ENCODE data around the gene TMEM175.
"Not testable (repeated sequence)": the region's sequence is repeated elsewhere in the genome, so short reads cannot be mapped to it uniquely, and the experiment has no call there.

Gene TMEM175

DNA sequence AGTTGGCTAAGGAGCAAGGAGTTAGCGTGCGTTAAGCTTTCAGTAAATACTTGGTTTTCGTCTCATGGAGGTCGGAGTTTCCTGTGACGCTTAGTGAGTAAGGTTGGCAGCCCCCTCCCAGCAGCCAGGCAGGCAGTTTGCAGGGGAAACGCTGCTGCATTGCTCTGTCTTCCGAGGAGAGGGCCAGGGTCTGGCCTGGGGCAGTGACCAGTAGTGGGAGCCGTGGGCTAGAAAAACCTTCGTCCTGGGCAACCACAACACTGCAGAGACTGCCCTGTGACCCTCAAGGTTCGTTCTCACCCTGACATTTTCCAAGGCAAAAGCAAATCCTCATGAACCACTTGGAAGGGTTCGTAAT, 432 bp downstream of the TMEM175 start:
- Histone ChIP-seq H3K4me1 (peaks cover 3% of the 10 kb centered on the region), H3K27me3 (ENCODE audit: control insufficient read depth, insufficient read depth, low read length) (no peaks in the 10 kb centered on the region), H3K79me2 (peaks cover 5% of the 10 kb centered on the region), H3K36me3 (ENCODE audit: control insufficient read depth, insufficient read depth, low read length) (no peaks in the 10 kb centered on the region), H3K9ac (no peak overlapping the region), H3K27ac (peak overlapping the region; percentile 37), H2AFZ (peak overlapping the region; percentile 86), H3K4me2 (ENCODE audit: low read length) (peak overlapping the region; percentile 97), H3K9me3 (ENCODE audit: control insufficient read depth, low read length) (no peaks in the 10 kb centered on the region), H3K4me3 (ENCODE audit: low read depth, low read length) (peak overlapping the region; percentile 86)
- TF ChIP-seq, protein P1, sequence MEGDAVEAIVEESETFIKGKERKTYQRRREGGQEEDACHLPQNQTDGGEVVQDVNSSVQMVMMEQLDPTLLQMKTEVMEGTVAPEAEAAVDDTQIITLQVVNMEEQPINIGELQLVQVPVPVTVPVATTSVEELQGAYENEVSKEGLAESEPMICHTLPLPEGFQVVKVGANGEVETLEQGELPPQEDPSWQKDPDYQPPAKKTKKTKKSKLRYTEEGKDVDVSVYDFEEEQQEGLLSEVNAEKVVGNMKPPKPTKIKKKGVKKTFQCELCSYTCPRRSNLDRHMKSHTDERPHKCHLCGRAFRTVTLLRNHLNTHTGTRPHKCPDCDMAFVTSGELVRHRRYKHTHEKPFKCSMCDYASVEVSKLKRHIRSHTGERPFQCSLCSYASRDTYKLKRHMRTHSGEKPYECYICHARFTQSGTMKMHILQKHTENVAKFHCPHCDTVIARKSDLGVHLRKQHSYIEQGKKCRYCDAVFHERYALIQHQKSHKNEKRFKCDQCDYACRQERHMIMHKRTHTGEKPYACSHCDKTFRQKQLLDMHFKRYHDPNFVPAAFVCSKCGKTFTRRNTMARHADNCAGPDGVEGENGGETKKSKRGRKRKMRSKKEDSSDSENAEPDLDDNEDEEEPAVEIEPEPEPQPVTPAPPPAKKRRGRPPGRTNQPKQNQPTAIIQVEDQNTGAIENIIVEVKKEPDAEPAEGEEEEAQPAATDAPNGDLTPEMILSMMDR (IDR thresholded peaks at IDR 0.05), result no peak

DNA sequence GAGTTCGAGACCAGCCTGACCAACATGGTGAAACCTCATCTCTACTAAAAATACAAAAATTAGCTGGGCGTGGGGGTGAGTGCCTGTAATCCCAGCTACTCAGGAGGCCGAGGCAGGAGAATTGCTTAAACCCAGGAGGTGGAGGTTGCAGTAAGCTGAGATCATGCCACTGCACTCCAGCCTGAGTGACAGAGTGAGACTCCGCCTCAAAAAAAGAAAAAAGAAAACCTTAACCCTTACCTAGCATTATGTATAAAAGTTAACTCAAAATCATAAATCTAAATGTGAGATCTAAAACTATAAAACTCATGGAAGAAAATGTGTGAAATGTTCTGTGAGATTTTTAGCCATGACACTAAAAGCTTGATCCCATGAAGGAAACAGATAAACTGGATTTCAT, 7.2 kb downstream of the TMEM175 start:
- not testable (repeated sequence) for H3K4me3 ChIP-seq (ENCODE audit: low read depth, low read length); H2AFZ ChIP-seq

DNA sequence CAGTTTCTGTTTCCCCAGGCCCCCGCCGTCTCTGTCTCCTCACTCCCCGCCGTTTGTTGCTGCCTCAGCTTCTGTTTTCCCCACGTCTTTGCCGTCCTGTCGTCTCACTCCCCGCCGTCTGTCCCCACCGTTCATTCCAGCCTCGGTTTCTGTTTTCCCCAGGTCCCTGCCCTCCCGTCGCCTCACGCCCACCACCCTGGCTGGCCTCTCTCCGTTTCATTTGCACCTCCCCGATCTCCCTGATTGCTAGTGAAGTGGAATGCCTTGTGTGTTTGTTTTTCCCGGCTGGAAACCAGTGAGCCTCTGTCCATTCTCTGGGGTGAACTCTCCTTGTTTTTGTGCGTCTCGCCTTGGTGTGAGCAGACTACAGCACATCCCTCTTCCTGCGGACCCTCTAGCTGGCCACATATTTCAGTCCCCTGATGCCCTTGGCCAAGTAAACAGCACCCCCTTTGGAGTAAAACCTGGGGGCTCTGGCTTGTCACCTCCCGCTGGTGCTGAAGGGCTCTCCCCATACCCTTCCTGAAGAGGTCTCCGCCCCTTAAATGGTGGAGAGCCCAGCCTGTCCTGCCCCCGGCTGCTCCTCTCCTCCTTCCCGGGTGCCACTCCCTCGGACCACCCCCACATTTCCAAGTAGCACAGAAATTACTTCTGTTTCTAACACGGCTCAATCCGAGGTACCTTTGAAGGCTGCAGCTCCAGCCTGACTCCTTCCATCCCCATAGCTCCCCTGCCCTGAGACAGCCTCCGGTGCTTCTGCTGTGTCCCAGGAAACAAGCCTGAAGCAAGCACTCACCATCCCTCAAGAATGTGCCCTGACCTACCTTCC, 13.2 kb downstream of the TMEM175 start:
- H3K27ac ChIP-seq, result no peak overlapping the region

More for the DNA sequence above, 7.2 kb downstream of the TMEM175 start:
- not testable (repeated sequence) for H3K9ac ChIP-seq; H3K36me3 ChIP-seq (ENCODE audit: control insufficient read depth, insufficient read depth, low read length); H3K9me3 ChIP-seq (ENCODE audit: control insufficient read depth, low read length); H3K27ac ChIP-seq; H3K4me1 ChIP-seq; H3K79me2 ChIP-seq; H3K27me3 ChIP-seq (ENCODE audit: control insufficient read depth, insufficient read depth, low read length); H3K4me2 ChIP-seq (ENCODE audit: low read length)

DNA sequence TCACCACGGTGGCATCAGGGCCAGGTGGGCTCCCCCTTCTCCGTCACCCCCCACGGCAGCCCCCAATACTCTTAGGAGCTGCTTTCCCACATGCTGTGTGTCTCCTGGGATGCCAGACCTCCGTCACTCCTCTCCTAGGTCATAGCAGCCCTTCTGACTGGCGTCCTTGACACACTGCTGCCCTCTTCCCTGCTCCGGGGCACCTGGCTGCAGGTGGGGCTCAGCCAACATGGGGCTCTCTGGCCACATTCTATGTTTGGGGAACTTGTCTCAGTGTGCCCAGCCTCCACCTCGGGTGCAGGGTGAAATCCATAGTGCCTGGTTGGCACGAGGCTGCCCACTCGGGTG, 13.8 kb downstream of the TMEM175 start:
- H3K27me3 ChIP-seq (ENCODE audit: control insufficient read depth, insufficient read depth, low read length), result no peaks in the 10 kb centered on the region
- no peak overlapping the region for H3K9ac ChIP-seq
- H3K27ac ChIP-seq, result no peak overlapping the region
- peaks cover 5% of the 10 kb centered on the region for H3K79me2 ChIP-seq
- H3K4me1 ChIP-seq, result no peaks in the 10 kb centered on the region
- no peaks in the 10 kb centered on the region for H3K36me3 ChIP-seq (ENCODE audit: control insufficient read depth, insufficient read depth, low read length)
- no peak overlapping the region for H2AFZ ChIP-seq
- no peaks in the 10 kb centered on the region for H3K9me3 ChIP-seq (ENCODE audit: control insufficient read depth, low read length)
- no peak overlapping the region for H3K4me2 ChIP-seq (ENCODE audit: low read length)
- no peak overlapping the region for H3K4me3 ChIP-seq (ENCODE audit: low read depth, low read length)
- TF ChIP-seq, protein P1 (IDR thresholded peaks at IDR 0.05), result no peak

More for the DNA sequence above, 13.2 kb downstream of the TMEM175 start:
- TF ChIP-seq, protein P1 (IDR thresholded peaks at IDR 0.05), result no peak
- Histone ChIP-seq H3K4me1 (no peaks in the 10 kb centered on the region), H3K4me2 (ENCODE audit: low read length) (no peak overlapping the region), H3K4me3 (ENCODE audit: low read depth, low read length) (no peak overlapping the region), H3K79me2 (peaks cover 5% of the 10 kb centered on the region), H3K27me3 (ENCODE audit: control insufficient read depth, insufficient read depth, low read length) (no peaks in the 10 kb centered on the region), H3K9ac (no peak overlapping the region), H3K36me3 (ENCODE audit: control insufficient read depth, insufficient read depth, low read length) (no peaks in the 10 kb centered on the region), H3K9me3 (ENCODE audit: control insufficient read depth, low read length) (no peaks in the 10 kb centered on the region), H2AFZ (no peak overlapping the region)

DNA sequence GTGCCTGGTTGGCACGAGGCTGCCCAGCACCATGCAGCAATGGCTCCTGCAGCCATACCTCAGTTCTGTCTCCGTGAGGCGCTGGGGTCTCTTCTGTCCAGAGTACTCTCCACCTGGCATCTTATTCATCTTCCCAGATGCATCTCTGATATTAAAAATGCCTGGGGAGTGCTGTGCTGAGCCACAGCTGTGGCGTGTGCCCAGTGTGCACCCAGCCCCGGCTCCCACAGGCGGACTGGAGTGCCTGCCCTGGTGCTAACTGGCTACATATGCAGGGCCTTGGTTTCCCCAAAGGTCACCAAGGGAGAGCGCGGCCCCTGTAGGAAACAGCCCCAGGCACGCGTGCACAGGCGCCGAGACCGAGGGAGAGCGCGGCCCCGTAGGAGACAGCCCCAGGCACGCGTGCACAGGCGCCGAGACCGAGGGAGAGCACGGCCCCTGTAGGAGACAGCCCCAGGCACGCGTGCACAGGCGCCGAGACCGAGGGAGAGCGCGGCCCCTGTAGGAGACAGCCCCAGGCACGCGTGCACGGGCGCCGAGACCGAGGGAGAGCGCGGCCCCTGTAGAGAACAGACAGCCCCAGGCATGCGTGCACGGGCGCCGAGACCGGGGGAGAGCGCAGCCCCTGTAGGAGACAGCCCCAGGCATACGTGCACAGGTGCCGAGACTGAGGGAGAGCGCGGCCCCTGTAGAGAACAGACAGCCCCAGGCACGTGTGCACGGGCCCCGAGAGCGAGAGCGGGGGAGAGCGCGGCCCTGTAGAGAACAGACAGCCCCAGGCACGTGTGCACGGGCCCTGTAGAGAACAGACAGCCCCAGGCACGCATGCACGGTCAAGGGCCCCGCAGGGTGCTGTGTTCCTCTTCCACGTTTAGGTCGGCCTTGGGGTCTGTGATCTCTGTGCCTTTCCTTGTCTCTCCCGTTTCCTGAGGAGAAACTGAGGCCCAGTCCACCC, 14.5 kb downstream of the TMEM175 start:
- H3K4me3 ChIP-seq (ENCODE audit: low read depth, low read length), result no peak overlapping the region

More for the DNA sequence above, 14.5 kb downstream of the TMEM175 start:
- H3K27ac ChIP-seq, result no peak overlapping the region
- peaks cover 5% of the 10 kb centered on the region for H3K79me2 ChIP-seq
- H3K36me3 ChIP-seq (ENCODE audit: control insufficient read depth, insufficient read depth, low read length), result no peaks in the 10 kb centered on the region
- no peak overlapping the region for H3K9ac ChIP-seq
- TF ChIP-seq, protein P1 (IDR thresholded peaks at IDR 0.05), result no peak
- H2AFZ ChIP-seq, result no peak overlapping the region
- H3K4me1 ChIP-seq, result no peaks in the 10 kb centered on the region
- H3K4me2 ChIP-seq (ENCODE audit: low read length), result no peak overlapping the region
- H3K9me3 ChIP-seq (ENCODE audit: control insufficient read depth, low read length), result no peaks in the 10 kb centered on the region
- no peaks in the 10 kb centered on the region for H3K27me3 ChIP-seq (ENCODE audit: control insufficient read depth, insufficient read depth, low read length)

Data from parathyroid adenoma (tissue), 2 donors.